Activated naive CD4-positive, alpha-beta T cell treated with Interleukin-2 at 50 U/mL for 16 hours (primary cell): ENCODE data around the gene HNRNPA1L2.
"Not testable (repeated sequence)": the region's sequence is repeated elsewhere in the genome, so short reads cannot be mapped to it uniquely, and the experiment has no call there.

Experiments
- DNase-seq: peaks from one replicate; pipeline ENCODE4 v3.0.0-alpha.2; 2020

HNRNPA1L2 gene

GRCh38 chr13:52642131-52642530 is at the start of gene HNRNPA1L2:
Gene HNRNPA1L2, plus strand, starts transcription at chr13:52642431. Its CDS starts 62 bp downstream, at chr13:52642493.
- DNase-seq, result no peak

GRCh38 chr13:52593175-52593574 is 49.1 kb upstream of the HNRNPA1L2 start:
- not testable (repeated sequence) for DNase-seq

- DNase-seq, result not testable (repeated sequence)
These were observed 48.4 kb upstream of the HNRNPA1L2 start for GRCh38 chr13:52593812-52594211.

GRCh38 chr13:52594295-52594694 is 47.9 kb upstream of the HNRNPA1L2 start:
- not testable (repeated sequence) for DNase-seq

- no peak for DNase-seq
These were observed 44.6 kb upstream of the HNRNPA1L2 start for GRCh38 chr13:52597676-52598075.

GRCh38 chr13:52599037-52599847 is 43.0 kb upstream of the HNRNPA1L2 start:
- DNase-seq, result no peak

- no peak for DNase-seq
These were observed 42.2 kb upstream of the HNRNPA1L2 start for GRCh38 chr13:52599848-52600603.

- DNase-seq, result no peak
These were observed 41.6 kb upstream of the HNRNPA1L2 start for GRCh38 chr13:52600666-52601065.

GRCh38 chr13:52603316-52603715 is 38.9 kb upstream of the HNRNPA1L2 start:
- not testable (repeated sequence) for DNase-seq

GRCh38 chr13:52606126-52606525 is 36.1 kb upstream of the HNRNPA1L2 start:
- DNase-seq, result not testable (repeated sequence)

GRCh38 chr13:52606795-52607194 is 35.4 kb upstream of the HNRNPA1L2 start:
- not testable (repeated sequence) for DNase-seq

GRCh38 chr13:52608184-52608583 is 34.0 kb upstream of the HNRNPA1L2 start:
- DNase-seq, result not testable (repeated sequence)

GRCh38 chr13:52609013-52609606 is 33.1 kb upstream of the HNRNPA1L2 start:
- not testable (repeated sequence) for DNase-seq

GRCh38 chr13:52610158-52610557 is 32.1 kb upstream of the HNRNPA1L2 start:
- DNase-seq, result not testable (repeated sequence)

GRCh38 chr13:52615134-52615801 is 27.0 kb upstream of the HNRNPA1L2 start:
- DNase-seq, result no peak

GRCh38 chr13:52615812-52616211 is 26.4 kb upstream of the HNRNPA1L2 start:
- no peak for DNase-seq

GRCh38 chr13:52617070-52618060 is 24.9 kb upstream of the HNRNPA1L2 start:
- peak; percentile 88 for DNase-seq

- DNase-seq, result not testable (repeated sequence)
These were observed 11.0 kb upstream of the HNRNPA1L2 start for GRCh38 chr13:52631083-52631690.

GRCh38 chr13:52638666-52639328 is 3.4 kb upstream of the HNRNPA1L2 start:
- no peak for DNase-seq

GRCh38 chr13:52644108-52644507 is 1.9 kb downstream of the HNRNPA1L2 start:
- DNase-seq, result no peak

GRCh38 chr13:52646967-52647366 is 4.7 kb downstream of the HNRNPA1L2 start:
- no peak for DNase-seq
